ENCODE data around the gene PYGO2.

DNA sequence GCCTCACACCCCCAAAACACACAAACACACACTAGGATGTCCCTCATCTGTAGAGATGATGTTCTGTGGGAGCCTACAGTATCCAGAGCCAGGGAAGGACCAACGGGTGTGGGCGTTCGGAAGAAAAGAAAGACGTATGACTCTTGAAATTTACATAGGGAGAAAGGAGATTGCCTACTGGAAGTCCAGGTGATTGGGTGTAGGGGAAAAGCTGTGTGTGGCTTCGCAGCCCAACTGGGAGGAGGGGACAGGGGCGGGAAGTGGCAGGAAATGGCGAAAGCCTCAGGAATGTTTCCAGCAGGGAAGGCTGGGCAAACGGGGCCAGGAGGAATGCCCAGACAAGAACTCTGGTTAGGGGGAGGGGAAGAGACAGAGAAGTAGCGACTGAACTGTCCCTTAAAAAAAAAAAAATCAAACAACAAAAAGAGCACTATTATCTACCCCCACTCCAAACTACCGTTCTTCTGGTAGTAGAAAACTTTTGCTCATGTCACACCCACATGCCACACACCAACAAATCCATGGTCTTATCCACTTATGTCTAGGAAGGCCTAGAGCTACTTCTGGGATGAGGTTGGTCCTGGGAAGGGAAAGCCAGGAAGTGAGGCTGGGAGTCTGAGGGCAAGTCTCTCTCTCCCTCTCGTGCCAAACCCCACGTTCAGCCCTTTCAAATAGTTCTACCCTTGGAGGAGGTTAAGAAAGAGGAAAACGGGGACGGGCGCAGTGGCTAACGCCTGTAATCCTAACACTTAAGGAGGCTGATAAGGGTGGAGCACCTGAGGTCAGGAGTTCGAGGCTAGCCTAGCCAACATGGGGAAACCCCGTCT is 11.1 kb upstream of the PYGO2 start:
- TF ChIP-seq CTCF (IDR thresholded peaks at IDR 0.05; ENCODE audit: insufficient read depth, low read length, poor library complexity, severe bottlenecking) = no peak
- TF ChIP-seq EZH2phosphoT487 (conservative IDR thresholded peaks at IDR 0.05; ENCODE audit: low read length) = no peak
